22Rv1 (cell line): Measurements from ENCODE around the gene SPOCK1.

ENCODE experiments used
- ZFX ChIP-seq: fragments of 450-650 bp; IDR thresholded peaks from 2 replicates; pipeline ENCODE4 v1.6.1; 2017; ENCODE audit warnings: antibody characterized with exemption, borderline replicate concordance
- TF ChIP-seq, protein P1 (sequence below): fragments of 450-650 bp; IDR thresholded peaks from 2 replicates; pipeline ENCODE4 v1.5.1; 2017; ENCODE audit warnings: mild to moderate bottlenecking

DNA sequence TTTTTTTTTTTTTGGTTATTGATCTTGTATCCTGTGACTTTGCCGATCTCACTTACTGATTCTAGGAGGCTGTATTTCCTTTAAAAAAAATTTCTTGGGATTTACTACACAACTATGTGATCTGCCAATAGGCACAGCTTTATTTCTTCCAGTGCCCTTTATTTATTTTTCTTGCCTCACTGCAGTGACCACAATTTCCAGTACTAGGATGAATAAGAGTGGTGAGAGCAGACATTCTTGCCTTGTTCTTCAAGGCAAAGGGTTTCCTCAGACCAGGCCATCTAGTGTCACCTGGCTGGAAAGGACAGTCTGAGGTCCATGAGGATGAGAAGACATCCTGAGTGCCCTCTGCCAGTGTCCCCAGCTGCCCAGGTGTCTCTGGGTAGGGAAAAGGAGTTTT, 265.4 kb downstream of the SPOCK1 start:
- TF ChIP-seq, protein P1, sequence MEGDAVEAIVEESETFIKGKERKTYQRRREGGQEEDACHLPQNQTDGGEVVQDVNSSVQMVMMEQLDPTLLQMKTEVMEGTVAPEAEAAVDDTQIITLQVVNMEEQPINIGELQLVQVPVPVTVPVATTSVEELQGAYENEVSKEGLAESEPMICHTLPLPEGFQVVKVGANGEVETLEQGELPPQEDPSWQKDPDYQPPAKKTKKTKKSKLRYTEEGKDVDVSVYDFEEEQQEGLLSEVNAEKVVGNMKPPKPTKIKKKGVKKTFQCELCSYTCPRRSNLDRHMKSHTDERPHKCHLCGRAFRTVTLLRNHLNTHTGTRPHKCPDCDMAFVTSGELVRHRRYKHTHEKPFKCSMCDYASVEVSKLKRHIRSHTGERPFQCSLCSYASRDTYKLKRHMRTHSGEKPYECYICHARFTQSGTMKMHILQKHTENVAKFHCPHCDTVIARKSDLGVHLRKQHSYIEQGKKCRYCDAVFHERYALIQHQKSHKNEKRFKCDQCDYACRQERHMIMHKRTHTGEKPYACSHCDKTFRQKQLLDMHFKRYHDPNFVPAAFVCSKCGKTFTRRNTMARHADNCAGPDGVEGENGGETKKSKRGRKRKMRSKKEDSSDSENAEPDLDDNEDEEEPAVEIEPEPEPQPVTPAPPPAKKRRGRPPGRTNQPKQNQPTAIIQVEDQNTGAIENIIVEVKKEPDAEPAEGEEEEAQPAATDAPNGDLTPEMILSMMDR, result no peak
- TF ChIP-seq ZFX, result no peak
